ENCODE results near the gene MRPS6. TPM values are rescaled to one million over a fixed set of nuclear protein-coding genes. Genes with fewer than 3 reads are reported as not detected.

Gene MRPS6
- total and polyA plus RNA-seq, 10 of the 15 experiments (the other 5 are each of a cell fraction or from before 2014, with no cell fraction given), result 32.5 to 232 (median 90.3) TPM

DNA sequence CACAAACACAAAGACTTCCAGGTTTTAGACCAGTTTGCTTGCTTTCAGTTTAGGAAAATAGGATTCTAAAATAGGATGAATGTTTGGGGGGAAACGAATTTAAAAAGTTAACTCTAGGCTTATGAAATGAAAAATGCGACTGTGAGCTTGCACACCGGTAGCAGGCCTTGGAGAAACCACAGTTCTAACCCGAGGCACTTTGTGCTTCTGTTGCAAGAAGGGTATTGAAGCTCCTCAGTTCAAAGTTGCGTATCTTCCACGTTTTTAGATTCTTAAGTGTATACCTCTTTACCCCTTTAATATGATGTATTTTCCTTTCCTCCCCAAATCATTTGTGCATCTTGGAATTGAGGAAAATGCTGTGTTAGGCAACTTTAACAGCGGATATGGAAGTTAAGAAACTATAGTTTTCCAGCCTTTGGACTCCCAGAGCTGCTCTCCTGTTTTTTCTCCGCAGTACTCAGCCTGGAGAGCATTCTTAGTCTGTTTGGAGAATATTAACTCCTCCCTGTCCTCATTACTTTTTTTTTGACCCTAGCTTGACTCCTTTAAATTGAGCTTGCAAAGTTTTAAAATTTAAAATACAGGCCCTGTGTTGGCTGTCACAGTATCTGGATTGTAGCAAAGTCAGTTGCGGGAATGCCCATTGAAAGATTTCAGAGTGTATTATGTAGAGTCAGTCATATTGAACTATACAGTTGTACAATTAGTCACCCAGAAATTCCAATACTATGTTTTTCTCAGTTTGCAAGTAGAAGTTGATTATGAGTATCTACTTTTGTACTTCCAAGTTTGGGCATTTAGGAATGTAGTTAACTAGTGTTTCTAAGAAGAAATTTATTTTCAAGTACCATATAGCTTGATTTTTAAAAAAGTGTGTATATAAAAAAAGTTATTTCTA is 2.6 kb downstream of the MRPS6 start:
- H3K36me3 ChIP-seq (ENCODE audit: control insufficient read depth in 2 of 2, insufficient read depth in 2 of 2, low read length in 1 of 2), result no peaks in the 10 kb centered on the region; a peak in 1 of 4 replicates
- RAD21 ChIA-PET (ENCODE audit: unreplicated experiment), result interaction anchor here (0.5 to 7.0 kb wide), 15 partner anchors 17 to 671 kb away, joined by 3 to 51 read pairs (median 5); no protein-coding TSS in a partner anchor
- CTCF ChIA-PET, result interaction anchor here (0.7 to 4.3 kb wide), 12 partner anchors 17 to 272 kb away, joined by 3 to 27 read pairs (median 4); no protein-coding TSS in a partner anchor
- H3K4me1 ChIP-seq (ENCODE audit: control insufficient read depth, insufficient read depth, low read length), result peaks cover 13% of the 10 kb centered on the region
- ATAC-seq (peak; percentile 17; the same call in 2 of the 3 replicates), FAIRE-seq (no peak), DNase-seq (ENCODE audit: low read depth, low spot score) (no peak)
- POLR2A ChIA-PET, result interaction anchor here (0.5 to 2.5 kb wide), 9 partner anchors 10 to 272 kb away, joined by 3 to 15 read pairs (median 3); no protein-coding TSS in a partner anchor
- 58% methylated on average over 9 of the region's 9 CpGs for WGBS (ENCODE audit: insufficient coverage, insufficient replicate concordance, low lambda C conversion rate, missing lambda C conversion rate)
- BruUV-seq (replicated peaks), result no TSS peak
- no peaks in the 10 kb centered on the region for H3K27me3 ChIP-seq (replicated peaks in 1 of 2; ENCODE audit: control insufficient read depth in 2 of 2, insufficient read depth in 2 of 2, low read length in 1 of 2)
- peak overlapping the region; percentile 91 for H3K4me3 ChIP-seq
- H3K27ac ChIP-seq (ENCODE audit: control insufficient read depth, insufficient read depth), result peak overlapping the region; percentile 54
- SMC1A ChIA-PET (ENCODE audit: uncharacterized antibody, unreplicated experiment), result interaction anchor here (0.7 to 6.8 kb wide), 25 partner anchors 8 to 272 kb away, joined by 3 to 118 read pairs (median 4); no protein-coding TSS in a partner anchor
- H3K4me2 ChIP-seq (ENCODE audit: control insufficient read depth, insufficient read depth), result peak overlapping the region; percentile 35
- no peak overlapping the region for H2AFZ ChIP-seq (ENCODE audit: control insufficient read depth, low read depth, low read length)
- H3K9ac ChIP-seq (ENCODE audit: control insufficient read depth, insufficient read depth, low read length), result peak overlapping the region; percentile 83
- in situ Hi-C loops (cut with MboI), result no loop called here
- intact Hi-C loops (cut with micrococcal nuclease; ENCODE audit: unreplicated experiment), result loop anchor here (2.0 to 5.0 kb wide), 4 partner anchors 55 to 154 kb away; no protein-coding TSS in a partner anchor
- H3K79me2 ChIP-seq (ENCODE audit: control insufficient read depth, insufficient read depth, low read length), result peaks cover 72% of the 10 kb centered on the region
- H3K9me3 ChIP-seq (replicated peaks; ENCODE audit: control insufficient read depth, insufficient read depth, low read length), result no peaks in the 10 kb centered on the region
- no peaks in the 10 kb centered on the region for H4K20me1 ChIP-seq (ENCODE audit: control insufficient read depth, insufficient read depth)
- TF ChIP-seq, protein P1, sequence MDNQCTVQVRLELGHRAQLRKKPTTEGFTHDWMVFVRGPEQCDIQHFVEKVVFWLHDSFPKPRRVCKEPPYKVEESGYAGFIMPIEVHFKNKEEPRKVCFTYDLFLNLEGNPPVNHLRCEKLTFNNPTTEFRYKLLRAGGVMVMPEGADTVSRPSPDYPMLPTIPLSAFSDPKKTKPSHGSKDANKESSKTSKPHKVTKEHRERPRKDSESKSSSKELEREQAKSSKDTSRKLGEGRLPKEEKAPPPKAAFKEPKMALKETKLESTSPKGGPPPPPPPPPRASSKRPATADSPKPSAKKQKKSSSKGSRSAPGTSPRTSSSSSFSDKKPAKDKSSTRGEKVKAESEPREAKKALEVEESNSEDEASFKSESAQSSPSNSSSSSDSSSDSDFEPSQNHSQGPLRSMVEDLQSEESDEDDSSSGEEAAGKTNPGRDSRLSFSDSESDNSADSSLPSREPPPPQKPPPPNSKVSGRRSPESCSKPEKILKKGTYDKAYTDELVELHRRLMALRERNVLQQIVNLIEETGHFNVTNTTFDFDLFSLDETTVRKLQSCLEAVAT (IDR thresholded peaks at IDR 0.05), result 0 out of 2 replicates have a peak, but pooled peaks have one; percentile 36
- TF ChIP-seq SREBF2 (IDR thresholded peaks at IDR 0.05; ENCODE audit: low read length), result no peak
- TF ChIP-seq, protein P2, sequence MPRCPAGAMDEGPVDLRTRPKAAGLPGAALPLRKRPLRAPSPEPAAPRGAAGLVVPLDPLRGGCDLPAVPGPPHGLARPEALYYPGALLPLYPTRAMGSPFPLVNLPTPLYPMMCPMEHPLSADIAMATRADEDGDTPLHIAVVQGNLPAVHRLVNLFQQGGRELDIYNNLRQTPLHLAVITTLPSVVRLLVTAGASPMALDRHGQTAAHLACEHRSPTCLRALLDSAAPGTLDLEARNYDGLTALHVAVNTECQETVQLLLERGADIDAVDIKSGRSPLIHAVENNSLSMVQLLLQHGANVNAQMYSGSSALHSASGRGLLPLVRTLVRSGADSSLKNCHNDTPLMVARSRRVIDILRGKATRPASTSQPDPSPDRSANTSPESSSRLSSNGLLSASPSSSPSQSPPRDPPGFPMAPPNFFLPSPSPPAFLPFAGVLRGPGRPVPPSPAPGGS (IDR thresholded peaks at IDR 0.05; ENCODE audit: borderline replicate concordance, insufficient read depth, low read depth, low read length, poor library complexity, severe bottlenecking), result no peak
- no peak for TF ChIP-seq BRCA1 (IDR thresholded peaks at IDR 0.05; ENCODE audit: low read depth, low read length)
- no peak for TF ChIP-seq SP1 (IDR thresholded peaks at IDR 0.05; ENCODE audit: low read depth, low read length)
- TF ChIP-seq SREBF1 (IDR thresholded peaks at IDR 0.05; ENCODE audit: low read length), result no peak
- TF ChIP-seq, protein P3, sequence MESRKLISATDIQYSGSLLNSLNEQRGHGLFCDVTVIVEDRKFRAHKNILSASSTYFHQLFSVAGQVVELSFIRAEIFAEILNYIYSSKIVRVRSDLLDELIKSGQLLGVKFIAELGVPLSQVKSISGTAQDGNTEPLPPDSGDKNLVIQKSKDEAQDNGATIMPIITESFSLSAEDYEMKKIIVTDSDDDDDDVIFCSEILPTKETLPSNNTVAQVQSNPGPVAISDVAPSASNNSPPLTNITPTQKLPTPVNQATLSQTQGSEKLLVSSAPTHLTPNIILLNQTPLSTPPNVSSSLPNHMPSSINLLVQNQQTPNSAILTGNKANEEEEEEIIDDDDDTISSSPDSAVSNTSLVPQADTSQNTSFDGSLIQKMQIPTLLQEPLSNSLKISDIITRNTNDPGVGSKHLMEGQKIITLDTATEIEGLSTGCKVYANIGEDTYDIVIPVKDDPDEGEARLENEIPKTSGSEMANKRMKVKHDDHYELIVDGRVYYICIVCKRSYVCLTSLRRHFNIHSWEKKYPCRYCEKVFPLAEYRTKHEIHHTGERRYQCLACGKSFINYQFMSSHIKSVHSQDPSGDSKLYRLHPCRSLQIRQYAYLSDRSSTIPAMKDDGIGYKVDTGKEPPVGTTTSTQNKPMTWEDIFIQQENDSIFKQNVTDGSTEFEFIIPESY (IDR thresholded peaks at IDR 0.05), result no peak
- no peak for TF ChIP-seq MTA3 (IDR thresholded peaks at IDR 0.05; ENCODE audit: borderline replicate concordance, low read length)
- no peak for TF ChIP-seq BHLHE40 (IDR thresholded peaks at IDR 0.05; ENCODE audit: borderline replicate concordance in 1 of 2, low read depth in 2 of 2, low read length in 1 of 2)
- no peak for TF ChIP-seq CREB1 (IDR thresholded peaks at IDR 0.05; ENCODE audit: low read depth)
- TF ChIP-seq JUNB (IDR thresholded peaks at IDR 0.05), result peak; percentile 42; the same call in 1 of the 2 replicates
- no peak for TF ChIP-seq CEBPB (IDR thresholded peaks at IDR 0.05; ENCODE audit: borderline replicate concordance in 1 of 2, low read depth in 2 of 2, low read length in 2 of 2)
- TF ChIP-seq, protein P4, sequence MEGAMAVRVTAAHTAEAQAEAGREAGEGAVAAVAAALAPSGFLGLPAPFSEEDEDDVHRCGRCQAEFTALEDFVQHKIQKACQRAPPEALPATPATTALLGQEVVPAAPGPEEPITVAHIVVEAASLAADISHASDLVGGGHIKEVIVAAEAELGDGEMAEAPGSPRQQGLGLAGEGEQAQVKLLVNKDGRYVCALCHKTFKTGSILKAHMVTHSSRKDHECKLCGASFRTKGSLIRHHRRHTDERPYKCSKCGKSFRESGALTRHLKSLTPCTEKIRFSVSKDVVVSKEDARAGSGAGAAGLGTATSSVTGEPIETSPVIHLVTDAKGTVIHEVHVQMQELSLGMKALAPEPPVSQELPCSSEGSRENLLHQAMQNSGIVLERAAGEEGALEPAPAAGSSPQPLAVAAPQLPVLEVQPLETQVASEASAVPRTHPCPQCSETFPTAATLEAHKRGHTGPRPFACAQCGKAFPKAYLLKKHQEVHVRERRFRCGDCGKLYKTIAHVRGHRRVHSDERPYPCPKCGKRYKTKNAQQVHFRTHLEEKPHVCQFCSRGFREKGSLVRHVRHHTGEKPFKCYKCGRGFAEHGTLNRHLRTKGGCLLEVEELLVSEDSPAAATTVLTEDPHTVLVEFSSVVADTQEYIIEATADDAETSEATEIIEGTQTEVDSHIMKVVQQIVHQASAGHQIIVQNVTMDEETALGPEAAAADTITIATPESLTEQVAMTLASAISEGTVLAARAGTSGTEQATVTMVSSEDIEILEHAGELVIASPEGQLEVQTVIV (IDR thresholded peaks at IDR 0.05; ENCODE audit: borderline replicate concordance, partially characterized antibody), result no peak
- no peak for TF ChIP-seq MTA2 (IDR thresholded peaks at IDR 0.05; ENCODE audit: low read depth)
- TF ChIP-seq POLR2AphosphoS5 (IDR thresholded peaks at IDR 0.05; ENCODE audit: low read length), result 0 out of 2 replicates have a peak, but pooled peaks have one; percentile 26

All from GM12878 (cell line).